NCI-H2227 (cell line): ENCODE data around the gene CAPZB.
A peak's percentile ranks its signal among the peaks of the same experiment; 100 is the strongest.

Experiments used
- DNase-seq: peaks from one replicate; lab custom pipeline; 2025; ENCODE audit not compliant: unreplicated experiment; lab: John Stamatoyannopoulos, UW

The CAPZB gene

DNA sequence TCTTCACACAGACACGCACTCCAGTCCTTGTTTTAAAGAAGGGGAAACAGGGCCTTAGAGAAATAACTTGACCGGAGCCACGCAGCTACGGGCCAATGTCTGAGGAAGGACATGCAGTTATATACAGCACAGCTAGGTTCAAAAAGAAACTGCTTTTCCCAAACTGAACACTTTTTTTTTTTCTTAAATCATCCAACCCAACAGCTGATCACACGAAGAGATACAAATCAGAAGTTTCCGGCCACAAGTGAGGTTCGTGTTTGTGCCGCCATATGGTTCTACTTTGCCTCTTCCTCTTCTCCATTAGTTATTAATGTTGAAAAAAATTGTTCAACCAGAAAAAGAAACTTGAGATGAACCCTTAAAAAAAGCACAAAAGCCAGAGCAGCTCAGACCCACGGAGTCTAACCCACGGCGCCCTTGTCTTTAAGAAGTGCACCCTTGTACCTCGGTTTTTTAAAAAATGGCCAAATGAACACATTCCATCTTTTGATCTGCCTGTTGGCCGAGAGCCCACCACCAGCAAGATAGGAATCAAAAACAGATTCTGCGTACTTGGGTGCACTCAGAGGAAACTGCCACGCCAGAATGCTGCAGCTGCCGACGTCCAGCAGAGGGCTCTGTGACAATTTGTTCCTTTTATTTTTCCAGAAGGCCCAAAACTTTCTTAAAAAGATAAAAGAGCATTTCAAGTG, 94.3 kb downstream of the CAPZB start:
- peak; percentile 59 for DNase-seq

DNA sequence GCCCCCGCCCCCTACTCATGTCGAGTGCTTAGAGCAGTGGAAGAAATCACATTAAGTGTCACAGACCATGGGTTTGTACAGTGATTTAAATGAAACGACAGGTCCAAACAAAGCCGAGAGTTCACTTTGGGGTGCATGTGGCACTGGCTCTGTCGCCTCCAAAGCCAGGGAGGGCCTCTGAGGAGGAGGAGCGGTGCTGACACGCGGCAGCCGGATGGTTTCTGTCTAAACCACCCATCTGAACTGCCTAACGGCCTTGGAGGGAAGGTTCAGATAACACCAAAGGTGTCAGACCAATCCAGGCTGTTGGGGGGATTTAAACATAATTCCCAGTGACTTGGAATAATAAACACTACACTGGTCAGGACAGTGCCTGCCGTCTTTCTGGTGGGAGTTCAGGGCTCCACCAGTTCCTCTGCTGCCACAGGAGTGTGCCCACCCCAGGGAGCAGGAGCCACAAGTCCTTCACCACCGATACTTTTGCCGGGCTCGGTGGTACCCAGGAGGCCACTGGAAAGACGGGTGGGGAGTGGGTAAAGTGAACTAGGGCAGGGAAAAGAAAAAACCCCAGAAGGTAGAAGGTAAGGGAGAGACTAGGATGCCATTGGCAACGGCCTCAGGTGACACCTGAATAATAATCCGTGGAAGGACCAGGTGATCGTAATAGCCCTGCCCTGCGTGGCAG, 95.0 kb downstream of the CAPZB start:
- DNase-seq, result no peak

DNA sequence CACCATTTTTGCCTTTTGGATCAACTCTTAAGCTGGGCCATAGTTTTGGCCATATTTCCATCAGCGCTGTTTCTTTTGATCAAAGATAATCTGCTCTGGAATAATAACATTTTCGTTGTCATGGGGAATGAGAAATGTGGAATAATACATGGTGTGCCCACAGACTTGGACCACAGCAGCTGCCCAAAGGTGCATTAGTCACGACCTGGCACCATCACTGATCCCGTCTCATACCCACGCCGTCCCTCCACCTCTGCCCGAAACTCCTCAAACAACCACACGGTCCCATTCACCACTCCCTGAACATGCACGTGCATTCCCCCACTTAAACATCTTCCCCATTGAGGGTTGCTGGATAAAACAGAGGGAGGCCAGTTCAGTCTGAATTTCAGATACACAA, 96.4 kb downstream of the CAPZB start:
- DNase-seq, result no peak

DNA sequence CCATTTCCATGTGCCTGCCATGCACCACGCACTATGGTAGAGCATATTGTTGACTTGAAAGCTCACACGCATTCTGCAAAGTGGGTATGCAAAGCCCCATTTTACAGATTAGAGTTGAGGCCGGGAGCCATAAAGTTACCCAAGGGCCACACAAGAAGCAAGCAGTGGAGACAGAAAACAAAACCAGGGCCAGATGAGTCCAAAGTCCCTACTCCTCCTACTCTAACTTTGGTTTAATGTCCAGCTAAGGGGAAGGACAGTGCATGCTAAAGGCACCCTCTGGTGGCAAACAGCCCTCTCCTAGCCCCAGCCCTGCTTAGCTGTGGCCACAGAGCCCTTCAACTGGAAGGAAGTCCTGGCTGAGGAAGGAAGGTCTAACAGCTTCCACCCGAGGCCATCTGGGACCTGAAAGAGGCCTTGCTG, 98.3 kb downstream of the CAPZB start:
- no peak for DNase-seq

DNA sequence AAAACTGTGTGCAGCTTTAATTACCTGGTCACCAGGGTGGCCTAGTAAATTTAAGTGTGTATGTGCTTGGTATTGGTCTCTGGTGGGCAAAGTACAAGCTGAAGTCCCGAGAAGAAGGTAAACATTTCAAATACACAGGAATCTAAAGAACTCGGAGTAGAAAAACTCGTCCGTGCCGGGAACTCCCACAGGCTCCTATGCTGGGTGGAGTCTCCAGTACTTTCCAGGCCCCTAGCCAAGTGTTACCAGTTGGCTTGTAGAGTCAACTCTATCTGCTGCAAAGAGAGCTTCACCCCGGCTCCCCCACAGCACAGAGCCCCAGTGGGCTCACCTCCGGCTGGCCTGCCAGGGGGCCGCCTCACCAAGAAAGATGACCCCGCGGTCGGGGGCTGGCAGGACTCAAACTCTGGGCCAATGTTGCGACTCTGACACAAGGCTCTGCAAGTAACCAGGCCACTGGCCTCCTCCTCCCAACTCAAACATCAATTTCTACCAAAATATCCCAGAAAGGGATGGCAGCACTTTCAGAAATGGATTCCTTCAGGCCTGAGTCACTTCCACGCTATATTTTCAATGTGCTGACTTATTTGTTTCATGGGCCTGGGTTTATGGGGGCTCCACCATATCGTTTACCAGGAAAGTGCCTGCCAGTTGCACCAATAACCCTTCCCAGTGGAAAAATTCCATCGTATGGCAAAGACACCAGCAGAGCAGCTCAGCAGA, 99.3 kb downstream of the CAPZB start:
- no peak for DNase-seq

DNA sequence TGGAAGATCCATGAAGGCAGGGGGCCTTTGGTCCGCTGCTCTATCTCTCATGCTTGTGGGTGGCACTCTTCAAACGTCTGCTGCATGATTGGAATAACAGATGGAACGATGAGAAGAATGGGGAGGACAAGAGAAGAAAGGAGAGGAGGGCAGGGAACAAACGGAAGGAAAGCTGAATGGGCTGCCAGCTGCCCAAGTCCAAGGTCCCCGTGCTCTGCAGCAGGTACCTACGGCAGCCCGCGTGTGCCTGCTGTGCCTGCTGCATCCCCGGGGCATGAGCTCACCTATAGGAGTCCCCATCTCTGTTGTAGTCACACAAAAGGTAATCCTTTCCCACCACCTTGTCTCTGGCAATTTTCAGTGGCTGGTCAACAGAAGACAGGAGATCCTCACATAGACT, 100.1 kb downstream of the CAPZB start:
- no peak for DNase-seq

DNA sequence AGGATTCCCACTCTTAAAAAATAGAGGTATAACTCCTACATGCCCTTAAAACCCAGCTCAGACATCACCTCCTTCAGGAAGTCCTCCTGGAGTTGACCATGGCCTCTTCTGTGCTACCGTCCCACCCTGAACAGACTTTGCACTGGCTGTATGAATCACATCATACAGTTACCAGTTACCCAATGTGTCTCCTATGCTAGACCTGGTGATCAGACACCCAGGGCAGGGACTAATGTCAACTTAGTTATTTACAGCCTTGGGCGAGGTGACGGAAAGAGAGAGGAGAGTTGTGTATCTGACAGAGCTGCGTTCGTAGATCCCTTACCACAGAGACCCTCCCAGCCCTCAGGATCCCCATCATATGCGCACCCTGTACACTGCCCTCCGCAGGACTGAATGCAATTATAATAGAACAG, 100.6 kb downstream of the CAPZB start:
- DNase-seq, result no peak

DNA sequence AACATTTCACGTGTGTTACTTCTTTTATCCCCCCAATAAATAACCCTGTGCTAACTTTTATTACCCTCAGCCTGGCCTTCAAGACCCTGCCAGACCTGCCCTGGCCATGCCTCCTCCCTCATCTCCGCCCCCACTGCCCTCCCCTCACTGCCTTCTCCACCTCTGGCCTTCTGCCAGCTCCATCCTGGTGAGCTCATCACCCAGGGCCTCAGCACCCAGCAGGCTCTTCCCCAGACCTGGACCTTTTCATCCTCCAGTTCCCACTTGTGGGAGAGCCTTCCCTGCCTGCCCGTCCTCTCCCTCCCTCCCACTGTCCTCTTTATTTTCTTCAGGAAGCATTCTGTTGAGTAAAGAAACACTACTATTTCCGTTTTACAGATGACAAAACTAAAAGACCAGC, 101.2 kb downstream of the CAPZB start:
- DNase-seq, result no peak

DNA sequence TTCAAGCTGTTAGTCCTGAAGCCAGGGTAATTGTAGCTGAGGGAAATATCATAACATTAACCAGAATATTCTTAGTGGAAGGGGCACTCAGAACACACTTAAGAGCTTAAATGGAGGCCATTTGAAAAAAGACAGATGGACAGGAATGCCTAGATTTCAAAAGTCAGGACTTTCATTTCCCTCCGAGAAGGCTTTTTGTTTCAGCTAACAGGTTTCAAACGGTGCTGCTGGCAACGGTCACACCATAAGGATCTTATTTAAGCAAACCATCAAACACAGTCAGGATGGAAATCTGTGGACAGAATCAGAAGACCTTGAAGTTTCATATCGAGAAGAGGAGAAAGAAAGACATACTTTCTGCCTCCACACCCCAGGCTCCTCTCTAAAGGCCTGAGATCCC, 103.1 kb downstream of the CAPZB start:
- no peak for DNase-seq

DNA sequence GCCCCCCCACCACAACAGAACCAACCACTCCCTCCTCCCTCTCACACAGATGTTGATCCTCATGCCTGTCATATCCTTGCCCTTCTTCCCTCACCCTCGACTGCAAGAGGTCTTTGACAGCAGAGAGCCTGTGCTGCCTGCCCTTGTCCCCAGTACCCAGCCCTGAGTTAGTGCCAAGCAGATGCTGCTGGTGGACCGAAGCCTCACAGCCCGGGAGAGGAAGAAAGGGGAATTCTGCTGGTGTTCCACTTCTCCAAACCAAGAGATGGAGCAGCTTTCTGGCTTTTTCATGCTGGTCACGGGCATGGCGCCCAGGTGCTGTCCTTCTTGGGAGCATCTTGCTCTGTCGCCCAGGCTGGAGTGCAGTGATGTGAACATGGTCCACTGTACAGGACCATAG, 104.1 kb downstream of the CAPZB start:
- DNase-seq, result no peak

DNA sequence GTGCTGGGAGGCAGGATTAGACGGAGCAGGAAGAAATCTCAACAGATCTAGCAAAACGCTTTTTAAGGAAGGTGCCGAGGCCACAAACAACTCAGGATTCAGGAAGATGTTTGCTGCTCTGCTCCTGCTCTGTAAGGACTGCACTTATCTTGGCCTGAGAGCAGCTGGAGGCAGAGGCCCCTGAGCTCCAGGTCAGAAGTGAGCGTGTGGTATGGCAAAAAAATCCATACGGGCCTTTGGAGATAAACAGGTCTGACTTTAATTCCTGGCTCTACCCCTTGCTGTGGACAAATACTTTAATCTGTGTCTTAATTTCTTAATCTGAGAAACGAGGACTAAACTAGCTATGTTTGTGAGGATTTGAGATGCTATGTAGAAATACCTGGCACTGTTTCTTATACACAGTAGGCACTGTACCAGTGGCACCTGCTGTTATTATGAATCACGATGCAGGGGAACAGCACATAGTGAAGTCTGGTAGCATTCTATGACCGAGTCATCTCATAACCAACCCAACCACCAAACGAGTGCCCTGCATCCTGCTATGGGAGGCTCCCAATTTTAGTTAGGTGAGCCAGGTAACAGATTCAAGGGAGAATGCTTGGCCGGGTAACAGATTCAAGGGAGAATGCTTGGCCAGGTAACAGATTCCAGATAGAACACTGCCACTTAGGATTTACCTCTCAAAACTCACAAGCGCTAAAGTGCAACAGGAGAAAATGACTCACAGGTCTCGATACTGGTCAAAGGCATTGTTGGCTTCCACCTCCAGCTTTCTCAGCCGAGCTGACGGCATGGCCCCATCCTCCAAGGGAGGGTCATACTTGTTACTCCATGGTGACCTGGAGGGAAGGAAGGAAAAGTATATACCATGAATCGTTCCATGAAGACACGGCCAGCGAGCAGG, 107.3 kb downstream of the CAPZB start:
- DNase-seq, result no peak

DNA sequence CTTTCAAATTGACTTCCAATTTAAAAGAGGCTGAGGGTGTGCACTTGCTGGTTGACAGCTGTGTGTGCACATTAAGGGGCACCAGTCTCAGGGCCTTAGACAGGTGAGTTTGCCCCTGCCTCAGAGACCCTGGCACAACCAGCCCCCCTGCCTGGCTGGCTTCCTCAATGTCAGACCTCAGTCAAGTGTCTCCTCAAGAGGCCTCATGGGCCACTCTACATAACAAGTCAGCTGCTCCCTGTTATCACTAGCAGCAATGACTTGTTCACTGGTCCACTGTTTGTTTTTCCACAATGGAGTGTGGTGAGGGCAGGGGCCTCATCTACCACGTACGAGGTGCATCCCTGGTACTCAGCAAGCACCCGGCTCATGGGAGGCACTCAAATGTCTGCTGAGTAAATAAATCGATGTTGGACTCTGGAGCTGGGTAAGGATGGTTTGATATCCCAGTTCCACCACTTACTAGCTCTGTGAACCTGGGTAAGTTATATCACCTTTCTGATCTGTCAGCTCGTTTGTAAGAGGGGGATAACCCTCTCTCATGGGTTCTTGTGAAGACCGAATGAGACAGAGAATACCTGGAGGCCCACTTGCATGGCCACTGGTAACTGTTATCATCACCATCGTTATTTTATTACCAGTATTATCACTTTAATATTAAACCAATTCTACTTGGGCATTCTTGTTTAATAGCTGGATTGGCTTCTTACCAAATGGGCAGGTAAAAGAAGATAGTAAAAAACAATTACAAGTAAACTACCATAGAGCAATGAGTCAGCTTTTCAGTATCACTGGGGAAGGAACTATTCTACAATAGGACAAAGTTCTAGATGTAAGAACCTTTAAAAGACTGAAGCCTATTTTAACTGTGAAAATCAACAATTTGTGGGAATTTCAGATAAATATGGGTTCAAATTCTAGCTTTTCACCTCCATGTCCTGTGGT, 108.6 kb downstream of the CAPZB start:
- DNase-seq, result no peak

DNA sequence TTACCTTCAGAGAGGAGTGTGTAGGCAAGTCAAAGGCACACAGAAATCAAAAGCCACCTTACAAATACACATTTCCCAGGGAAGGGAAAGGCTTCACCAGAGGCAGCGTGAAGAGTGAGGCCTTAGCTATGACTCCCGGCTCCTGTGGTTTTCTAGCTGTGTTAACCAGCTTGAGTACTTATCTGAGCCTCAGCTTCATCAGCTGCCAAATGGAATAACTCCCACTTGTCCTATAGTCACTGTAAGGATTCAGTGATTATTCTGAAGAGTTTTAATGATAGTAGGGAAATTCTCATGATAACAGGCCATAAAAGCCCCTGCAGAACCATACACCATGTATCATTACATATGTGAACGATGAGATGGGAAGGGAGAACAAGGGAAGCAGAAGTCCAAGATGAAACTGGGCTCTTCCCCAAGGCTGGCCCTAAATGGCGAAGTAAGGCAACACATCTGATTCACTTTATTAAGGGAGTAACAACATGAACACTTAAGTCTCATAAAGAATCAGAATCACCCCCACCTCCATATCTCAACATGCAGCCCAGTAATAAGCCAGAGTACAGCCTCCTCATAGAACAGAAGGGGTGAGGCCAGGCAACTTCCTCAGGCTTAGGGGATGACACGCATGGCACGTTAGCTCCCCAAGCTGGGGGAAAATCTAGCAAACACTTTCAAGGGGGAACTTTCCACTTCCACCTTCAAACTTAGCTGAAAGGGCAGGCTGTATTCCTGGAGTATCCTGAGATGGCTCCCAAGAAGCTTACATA, 109.5 kb downstream of the CAPZB start:
- DNase-seq, result no peak

DNA sequence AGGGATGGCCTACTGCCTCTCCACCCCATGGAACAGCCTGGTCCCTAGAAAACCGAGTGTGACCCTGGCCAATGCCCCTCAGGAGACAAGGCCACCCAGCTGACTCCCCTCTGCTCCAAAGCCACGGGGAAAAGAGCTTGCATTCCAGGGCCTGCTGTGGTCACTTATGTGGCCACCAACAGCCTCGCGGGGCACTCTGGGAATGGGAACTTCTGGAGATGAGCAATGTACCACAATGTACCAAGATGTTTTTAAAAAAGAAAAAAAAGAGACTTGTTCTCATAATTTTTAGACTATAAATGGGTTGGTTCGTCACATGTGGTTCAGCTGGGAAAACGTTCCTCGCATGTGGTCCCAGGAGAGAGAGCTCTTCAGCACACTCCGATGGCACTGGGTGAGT, 110.4 kb downstream of the CAPZB start:
- no peak for DNase-seq

DNA sequence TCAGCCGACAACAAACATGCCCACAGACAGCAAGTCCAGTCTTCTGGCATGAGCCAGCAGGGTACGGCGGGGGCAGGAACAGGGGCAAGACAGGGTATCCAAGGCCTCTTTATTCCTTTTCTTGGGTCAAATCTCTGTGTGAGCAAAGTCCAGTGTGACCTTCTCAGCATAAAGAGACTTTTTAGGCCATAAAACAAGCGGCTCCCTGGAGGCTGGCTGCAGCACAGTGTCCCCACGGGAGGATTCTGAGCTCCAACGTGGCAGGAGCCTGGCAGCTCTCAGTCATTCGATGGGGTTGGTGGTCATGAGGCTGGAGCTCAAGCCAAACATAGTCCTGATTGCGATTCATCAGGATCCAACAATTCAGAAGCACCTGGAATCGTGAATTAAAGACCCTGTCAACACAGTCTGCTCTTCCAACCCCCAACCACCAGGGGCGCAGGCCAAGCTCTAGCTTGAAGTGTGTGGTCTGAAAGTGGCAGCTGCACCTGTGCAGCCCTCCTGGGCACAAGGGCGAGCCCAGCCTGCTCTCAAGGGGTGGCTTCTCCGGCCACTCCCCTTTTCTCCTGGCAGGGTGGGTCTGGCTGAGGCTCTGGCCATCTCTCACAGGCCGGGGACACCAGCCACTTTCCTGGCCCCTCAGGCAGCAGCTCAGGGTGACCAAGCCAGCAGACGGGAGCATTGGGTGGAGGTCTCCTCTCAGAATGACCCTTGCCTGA, 111.1 kb downstream of the CAPZB start:
- DNase-seq, result no peak

DNA sequence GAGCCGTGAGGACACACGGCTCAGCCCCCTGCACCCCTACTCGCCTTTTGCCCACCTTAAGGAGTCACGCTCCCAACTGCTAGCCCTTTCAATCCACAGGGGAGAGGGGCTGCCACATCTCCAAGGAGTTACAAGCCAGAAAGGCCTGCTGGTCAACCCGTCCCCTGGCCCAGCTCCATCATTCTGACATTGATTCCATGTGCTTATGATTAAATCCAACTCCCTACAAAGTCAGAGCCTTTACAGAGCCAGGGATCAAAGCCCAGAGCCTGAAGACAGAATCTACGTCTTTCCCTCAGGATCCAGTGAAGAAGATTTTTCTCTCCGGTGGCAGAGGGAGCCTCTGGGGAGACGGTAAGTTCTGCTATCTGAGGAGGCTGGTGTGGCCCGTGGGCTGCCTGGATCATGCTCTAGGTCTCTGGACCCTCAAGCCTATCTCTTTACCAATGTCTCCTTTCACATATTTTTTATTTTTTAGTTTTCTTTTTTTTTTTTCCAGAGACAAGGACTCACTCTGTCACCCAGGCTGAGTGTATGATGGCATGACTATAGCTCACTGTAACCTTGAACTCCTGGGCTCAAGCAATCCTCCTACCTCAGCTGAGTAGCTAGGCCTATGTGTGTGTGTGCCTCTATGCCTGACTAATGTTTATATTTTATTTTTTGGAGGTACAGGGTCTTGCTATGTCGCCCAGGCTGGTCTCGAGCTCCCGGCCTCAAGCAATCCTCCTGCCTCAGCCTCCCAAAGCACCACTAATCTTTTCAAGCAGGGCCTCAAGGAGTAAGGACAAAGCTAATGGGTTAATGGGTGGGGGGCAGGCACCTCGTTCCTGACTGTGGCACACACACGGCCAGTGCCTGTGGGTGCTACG, 111.9 kb downstream of the CAPZB start:
- no peak for DNase-seq

DNA sequence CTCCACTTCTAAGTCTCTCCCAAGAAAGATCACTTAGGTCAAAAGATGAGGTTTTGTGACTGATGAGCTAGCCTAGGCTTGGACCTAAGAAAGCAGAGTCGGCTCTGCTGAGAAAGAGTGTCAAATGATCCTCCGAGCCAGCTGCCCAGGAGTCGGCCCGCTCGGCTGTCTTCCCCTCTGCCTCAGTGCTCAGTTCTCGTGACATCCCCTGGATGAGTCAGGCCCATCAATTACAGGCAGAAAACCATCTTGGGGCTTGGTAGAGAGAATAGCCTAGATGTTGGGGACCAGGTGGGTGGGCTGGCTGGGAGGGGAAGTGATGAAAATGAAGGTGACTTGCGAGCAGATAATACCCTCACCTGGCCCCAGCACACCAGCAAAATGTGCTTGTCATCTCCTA, 112.7 kb downstream of the CAPZB start:
- no peak for DNase-seq

DNA sequence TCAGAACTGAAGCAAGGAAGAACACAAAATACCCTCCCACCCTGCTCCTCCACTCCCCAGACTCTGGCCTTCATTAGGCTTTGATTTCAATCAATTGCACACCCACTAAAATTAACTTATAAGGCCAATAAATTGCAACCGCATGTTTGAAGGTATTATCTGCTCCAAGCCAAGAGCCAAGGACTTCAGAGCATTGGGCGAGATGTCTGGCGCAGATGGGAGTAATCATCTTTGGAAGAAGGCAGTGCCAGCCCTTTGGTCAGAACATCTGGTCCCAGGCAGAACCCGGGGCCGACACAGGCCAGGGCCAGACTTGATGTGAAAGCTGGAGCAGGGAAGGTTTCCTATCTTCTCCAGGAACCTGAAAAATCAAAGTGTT, 113.2 kb downstream of the CAPZB start:
- no peak for DNase-seq
